ENCODE data around the gene TMEM38A. TPM values are rescaled to one million over a fixed set of nuclear protein-coding genes. Genes with fewer than 3 reads are reported as not detected.

TMEM38A gene, protein sequence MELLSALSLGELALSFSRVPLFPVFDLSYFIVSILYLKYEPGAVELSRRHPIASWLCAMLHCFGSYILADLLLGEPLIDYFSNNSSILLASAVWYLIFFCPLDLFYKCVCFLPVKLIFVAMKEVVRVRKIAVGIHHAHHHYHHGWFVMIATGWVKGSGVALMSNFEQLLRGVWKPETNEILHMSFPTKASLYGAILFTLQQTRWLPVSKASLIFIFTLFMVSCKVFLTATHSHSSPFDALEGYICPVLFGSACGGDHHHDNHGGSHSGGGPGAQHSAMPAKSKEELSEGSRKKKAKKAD
- polyA plus RNA-seq (2012; ENCODE audit: insufficient read length, low read depth): 1.1 TPM

- TF ChIP-seq REST (IDR thresholded peaks at IDR 0.05; ENCODE audit: insufficient read depth in 1 of 2, low read depth in 2 of 2, low read length in 2 of 2) (no peak), FOXP2 (optimal IDR thresholded peaks at IDR 0.05; ENCODE audit: borderline replicate concordance, extremely low read depth, extremely low read length, insufficient read depth) (no peak), POLR2AphosphoS5 (IDR thresholded peaks at IDR 0.05; ENCODE audit: low read depth, low read length) (no peak), SIN3A (IDR thresholded peaks at IDR 0.05; ENCODE audit: borderline replicate concordance, insufficient read depth, low read length) (no peak), TAF1 (IDR thresholded peaks at IDR 0.05; ENCODE audit: borderline replicate concordance, insufficient read depth, low read length) (no peak)
Observed at GRCh38 chr19:16660763-16661479, at the start of gene TMEM38A. TSS of gene TMEM38A (plus strand) at chr19:16661139. CDS start at chr19:16661218, 79 bp downstream.

- TF ChIP-seq REST (IDR thresholded peaks at IDR 0.05; ENCODE audit: insufficient read depth in 1 of 2, low read depth in 2 of 2, low read length in 2 of 2): no peak
- no peak for TF ChIP-seq POLR2AphosphoS5 (IDR thresholded peaks at IDR 0.05; ENCODE audit: low read depth, low read length)
- no peak for TF ChIP-seq SIN3A (IDR thresholded peaks at IDR 0.05; ENCODE audit: borderline replicate concordance, insufficient read depth, low read length)
- TF ChIP-seq TAF1 (IDR thresholded peaks at IDR 0.05; ENCODE audit: borderline replicate concordance, insufficient read depth, low read length): no peak
- no peak for TF ChIP-seq FOXP2 (optimal IDR thresholded peaks at IDR 0.05; ENCODE audit: borderline replicate concordance, extremely low read depth, extremely low read length, insufficient read depth)
Observed at GRCh38 chr19:16612636-16613035, 48.3 kb upstream of the TMEM38A start.

DNA sequence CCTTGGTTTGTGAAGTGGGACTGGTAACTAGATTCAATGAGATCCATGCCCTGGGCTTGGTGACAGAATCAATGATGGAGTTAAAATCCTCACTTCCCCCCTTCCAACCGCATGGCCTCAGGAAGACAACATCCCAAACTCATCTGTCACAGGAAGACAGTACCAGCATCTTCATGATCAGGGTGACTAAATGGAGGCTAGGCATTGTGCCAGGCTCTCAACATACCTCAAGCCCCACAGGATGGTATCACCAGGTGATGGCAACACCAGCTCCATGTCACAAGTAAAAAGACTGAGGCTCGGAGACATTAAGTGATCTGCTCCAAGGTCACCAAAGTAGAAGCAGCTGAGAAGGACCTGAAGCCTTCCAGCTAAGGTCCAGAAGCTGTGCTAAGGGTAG, 47.1 kb upstream of the TMEM38A start:
- no peak for TF ChIP-seq POLR2AphosphoS5 (IDR thresholded peaks at IDR 0.05; ENCODE audit: low read depth, low read length)
- TF ChIP-seq REST (IDR thresholded peaks at IDR 0.05; ENCODE audit: insufficient read depth in 1 of 2, low read depth in 2 of 2, low read length in 2 of 2): no peak
- TF ChIP-seq SIN3A (IDR thresholded peaks at IDR 0.05; ENCODE audit: borderline replicate concordance, insufficient read depth, low read length): no peak
- TF ChIP-seq FOXP2 (optimal IDR thresholded peaks at IDR 0.05; ENCODE audit: borderline replicate concordance, extremely low read depth, extremely low read length, insufficient read depth): no peak
- no peak for TF ChIP-seq TAF1 (IDR thresholded peaks at IDR 0.05; ENCODE audit: borderline replicate concordance, insufficient read depth, low read length)

DNA sequence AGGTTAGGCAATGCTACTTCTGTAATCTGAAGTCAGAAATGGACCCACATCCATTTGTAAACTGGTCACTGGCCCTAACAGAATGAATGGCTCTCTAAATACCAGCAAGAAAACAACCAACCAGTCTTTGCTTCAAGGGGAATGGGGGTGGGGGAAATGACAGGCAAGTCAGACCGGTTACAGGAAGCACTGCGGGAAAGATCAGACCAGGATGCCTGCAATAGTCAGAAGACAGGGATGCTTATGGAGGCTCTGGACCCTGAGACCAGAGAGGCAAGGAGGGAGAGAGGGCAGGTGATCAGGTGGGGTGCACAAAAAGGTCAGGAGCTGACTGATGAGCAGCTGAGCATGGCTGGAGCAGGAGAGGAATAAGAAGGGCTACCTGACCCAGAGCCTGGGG, 46.0 kb upstream of the TMEM38A start:
- no peak for TF ChIP-seq TAF1 (IDR thresholded peaks at IDR 0.05; ENCODE audit: borderline replicate concordance, insufficient read depth, low read length)
- no peak for TF ChIP-seq SIN3A (IDR thresholded peaks at IDR 0.05; ENCODE audit: borderline replicate concordance, insufficient read depth, low read length)
- no peak for TF ChIP-seq FOXP2 (optimal IDR thresholded peaks at IDR 0.05; ENCODE audit: borderline replicate concordance, extremely low read depth, extremely low read length, insufficient read depth)
- TF ChIP-seq POLR2AphosphoS5 (IDR thresholded peaks at IDR 0.05; ENCODE audit: low read depth, low read length): no peak
- TF ChIP-seq REST (IDR thresholded peaks at IDR 0.05; ENCODE audit: insufficient read depth in 1 of 2, low read depth in 2 of 2, low read length in 2 of 2): no peak

Measured in PFSK-1 (cell line).